ENCODE data around the gene CMTM7. TPM values are rescaled to one million over a fixed set of nuclear protein-coding genes. Genes with fewer than 3 reads are reported as not detected.

CMTM7 gene
- total RNA-seq, 1 donor from 2014 or later = 18.0 TPM

- peak overlapping the region; percentile 39 for H3K27ac Mint-ChIP-seq
- no peak for TF ChIP-seq CTCF (IDR thresholded peaks at IDR 0.05; ENCODE audit: unreplicated experiment)
- H3K9me3 Mint-ChIP-seq = no peaks in the 10 kb centered on the region
- H3K4me3 Mint-ChIP-seq = no peak overlapping the region
- no peak for DNase-seq (ENCODE audit: low spot score in 2 of 2, unreplicated experiment in 2 of 2)
- H3K27me3 Mint-ChIP-seq (ENCODE audit: low read depth) = no peaks in the 10 kb centered on the region
- no peaks in the 10 kb centered on the region for H3K36me3 Mint-ChIP-seq
- peaks cover 28% of the 10 kb centered on the region for H3K4me1 Mint-ChIP-seq
Measured at GRCh38 chr3:32354362-32354778, 37.3 kb upstream of the CMTM7 start.

GRCh38 chr3:32355751-32356291 is 35.8 kb upstream of the CMTM7 start:
- Mint-ChIP-seq H3K27ac (no peak overlapping the region), H3K36me3 (no peaks in the 10 kb centered on the region)

GRCh38 chr3:32359766-32360492 is 31.7 kb upstream of the CMTM7 start:
- no peak for DNase-seq (ENCODE audit: low spot score in 2 of 2, unreplicated experiment in 2 of 2)
- Mint-ChIP-seq H3K4me3 (no peak overlapping the region), H3K4me1 (peaks cover 11% of the 10 kb centered on the region), H3K36me3 (no peaks in the 10 kb centered on the region), H3K27me3 (ENCODE audit: low read depth) (no peaks in the 10 kb centered on the region), H3K27ac (no peak overlapping the region), H3K9me3 (no peaks in the 10 kb centered on the region)
- no peak for TF ChIP-seq CTCF (IDR thresholded peaks at IDR 0.05; ENCODE audit: unreplicated experiment)

More at GRCh38 chr3:32355751-32356291, 35.8 kb upstream of the CMTM7 start:
- H3K9me3 Mint-ChIP-seq = no peaks in the 10 kb centered on the region
- no peak overlapping the region for H3K4me3 Mint-ChIP-seq
- TF ChIP-seq CTCF (IDR thresholded peaks at IDR 0.05; ENCODE audit: unreplicated experiment) = no peak
- H3K4me1 Mint-ChIP-seq = peaks cover 31% of the 10 kb centered on the region
- H3K27me3 Mint-ChIP-seq (ENCODE audit: low read depth) = no peaks in the 10 kb centered on the region
- DNase-seq (ENCODE audit: low spot score in 2 of 2, unreplicated experiment in 2 of 2) = no peak

GRCh38 chr3:32360493-32360827 is 31.2 kb upstream of the CMTM7 start:
- Mint-ChIP-seq H3K36me3 (no peaks in the 10 kb centered on the region), H3K9me3 (no peaks in the 10 kb centered on the region), H3K27me3 (ENCODE audit: low read depth) (no peaks in the 10 kb centered on the region), H3K4me1 (peaks cover 6% of the 10 kb centered on the region), H3K4me3 (no peak overlapping the region), H3K27ac (peak overlapping the region; percentile 67)
- no peak for DNase-seq (ENCODE audit: low spot score in 2 of 2, unreplicated experiment in 2 of 2)
- no peak for TF ChIP-seq CTCF (IDR thresholded peaks at IDR 0.05; ENCODE audit: unreplicated experiment)

GRCh38 chr3:32366638-32367397 is 24.8 kb upstream of the CMTM7 start:
- H3K36me3 Mint-ChIP-seq = no peaks in the 10 kb centered on the region
- no peak for TF ChIP-seq CTCF (IDR thresholded peaks at IDR 0.05; ENCODE audit: unreplicated experiment)
- no peak overlapping the region for H3K4me3 Mint-ChIP-seq
- no peak for DNase-seq (ENCODE audit: low spot score in 2 of 2, unreplicated experiment in 2 of 2)
- no peaks in the 10 kb centered on the region for H3K27me3 Mint-ChIP-seq (ENCODE audit: low read depth)
- H3K9me3 Mint-ChIP-seq = no peaks in the 10 kb centered on the region
- H3K27ac Mint-ChIP-seq = peak overlapping the region; percentile 8
- H3K4me1 Mint-ChIP-seq = no peaks in the 10 kb centered on the region

All from mesothelial cell of epicardium (in vitro differentiated cells).